LHCN-M2 (cell line): ENCODE data around the gene RAD51B. TPM values are rescaled to one million over a fixed set of nuclear protein-coding genes. Genes with fewer than 3 reads are reported as not detected.

Source experiments
- DNase-seq: peaks from one replicate; pipeline ENCODE4 v3.0.0-alpha.2; 2012; ENCODE audit warnings: low read depth
- total RNA-seq: library from RNA; depleted of rRNA; stranded (reverse); fragments of >200 nt; gene quantifications from 2 replicates; pipeline ENCODE4 v1.2.3, GENCODE V29; 2014

RAD51B gene
- total RNA-seq, 1 experiment from 2014 or later, result 14.5 TPM

DNA sequence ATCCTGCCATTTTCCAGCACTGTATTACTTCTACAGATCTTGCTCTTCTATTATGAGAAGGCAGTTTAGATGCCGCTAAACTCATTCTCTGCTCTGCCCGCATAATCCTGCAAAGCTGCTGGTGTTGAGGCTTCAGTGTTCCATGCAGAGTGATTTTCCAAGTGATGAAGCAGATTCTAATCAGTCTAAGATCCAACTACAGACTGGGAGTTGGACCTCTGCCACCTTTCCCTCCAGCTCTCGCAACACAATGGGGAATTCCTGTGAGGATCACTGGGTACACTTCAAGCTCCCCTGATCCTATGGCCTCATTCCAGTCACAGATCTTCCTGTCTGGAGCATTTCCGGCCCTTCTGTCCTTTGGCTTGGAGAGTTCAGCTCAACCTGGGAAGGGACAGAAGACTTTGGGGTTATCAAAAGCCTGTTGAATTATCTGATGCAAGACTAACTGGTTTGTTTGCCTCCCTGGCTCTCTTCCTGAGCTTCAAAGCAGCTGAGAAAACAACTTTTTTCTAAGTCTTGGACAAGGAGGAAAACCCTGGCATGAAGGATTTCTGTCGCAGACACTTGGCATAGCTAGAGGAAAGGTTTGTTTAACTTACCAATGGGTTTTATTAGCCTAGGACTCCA lies 639.4 kb downstream of the RAD51B start:
- DNase-seq, result peak; percentile 92

DNA sequence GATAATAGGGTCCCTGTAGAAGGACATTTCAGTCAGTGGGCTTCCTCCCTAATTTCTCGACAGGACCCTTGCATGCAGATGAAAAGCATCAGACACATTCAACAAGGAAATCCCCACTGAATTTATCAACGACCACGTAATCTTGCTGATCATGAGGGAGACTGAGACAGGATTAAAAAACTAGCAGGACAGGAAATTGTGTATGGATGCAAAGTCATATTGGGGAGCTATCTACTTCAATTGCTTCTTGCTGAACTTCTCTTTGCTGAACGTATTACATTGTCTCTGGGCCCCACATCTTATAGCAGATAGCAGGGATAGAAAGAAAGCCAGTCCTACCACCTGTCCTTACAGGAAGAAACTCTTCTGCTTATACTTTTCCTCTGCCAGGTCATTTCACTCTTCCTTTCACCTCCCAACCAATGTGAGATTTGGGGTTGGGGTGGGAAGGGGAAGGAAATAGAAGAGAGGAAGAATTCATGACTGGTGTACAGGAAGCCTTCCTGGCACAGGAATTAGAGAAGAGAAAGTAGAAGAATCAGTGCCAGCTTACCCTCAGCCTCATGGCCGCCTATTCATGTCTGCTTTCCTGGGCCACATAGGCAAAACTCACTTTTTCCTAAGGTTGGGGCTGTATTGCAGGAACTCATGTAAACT lies 640.0 kb downstream of the RAD51B start:
- no peak for DNase-seq

DNA sequence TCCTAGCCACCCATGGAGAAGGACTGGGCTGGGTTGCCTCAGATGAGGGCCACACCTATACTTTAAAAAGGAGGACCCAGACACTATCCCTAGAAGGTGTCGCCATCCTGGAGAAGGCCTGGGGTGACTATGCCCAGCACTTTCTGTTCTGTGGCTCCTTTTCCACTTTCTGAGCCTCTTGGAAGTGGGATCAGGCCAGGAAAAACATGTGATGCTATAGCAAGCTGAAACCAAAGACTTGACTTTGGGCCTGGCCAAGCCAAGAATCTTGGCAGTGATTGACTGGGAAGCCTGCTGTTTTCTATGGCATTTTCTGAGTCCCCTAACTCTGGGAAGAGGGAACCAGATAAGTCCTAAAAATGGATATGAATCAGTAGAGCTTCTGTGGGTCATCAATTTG lies 641.0 kb downstream of the RAD51B start:
- DNase-seq, result peak; percentile 52

DNA sequence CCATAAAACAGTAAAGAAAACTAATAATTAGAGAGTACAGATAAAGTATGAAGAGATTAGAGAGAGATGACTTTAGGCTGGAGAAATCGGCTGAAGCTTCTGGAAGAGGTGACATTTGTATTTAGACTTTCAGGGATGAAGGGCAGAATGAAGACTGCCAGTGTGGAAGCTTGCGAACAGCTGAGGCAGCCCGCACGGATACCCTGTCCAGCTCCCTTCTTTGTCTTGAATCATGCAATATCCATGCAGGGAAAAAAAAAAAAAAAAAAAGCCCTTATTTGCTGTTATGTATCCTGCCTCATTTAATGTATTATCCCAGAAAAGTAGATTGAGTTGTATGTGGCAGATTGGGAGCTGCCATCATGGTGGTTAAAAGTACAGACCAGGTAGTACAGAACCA lies 641.5 kb downstream of the RAD51B start:
- peak; percentile 57 for DNase-seq

DNA sequence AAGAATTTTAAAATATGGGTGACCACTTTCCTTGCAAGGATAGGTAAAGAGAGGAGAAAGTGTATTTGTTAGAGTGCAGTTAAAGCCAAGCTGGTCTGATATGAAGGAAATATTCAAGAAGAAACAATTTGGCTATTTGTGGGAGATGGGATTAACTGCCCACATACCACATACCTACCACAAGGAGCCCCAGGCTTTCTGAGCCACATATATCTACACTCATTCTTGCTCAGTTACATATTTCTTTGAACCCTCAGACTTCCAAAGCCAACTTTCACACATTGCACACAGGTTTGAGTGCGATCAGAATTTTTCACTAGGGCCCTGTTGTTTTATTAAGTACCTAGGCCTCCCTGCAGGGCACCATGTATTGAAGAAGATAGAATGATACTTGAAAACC lies 643.1 kb downstream of the RAD51B start:
- DNase-seq, result peak; percentile 74

DNA sequence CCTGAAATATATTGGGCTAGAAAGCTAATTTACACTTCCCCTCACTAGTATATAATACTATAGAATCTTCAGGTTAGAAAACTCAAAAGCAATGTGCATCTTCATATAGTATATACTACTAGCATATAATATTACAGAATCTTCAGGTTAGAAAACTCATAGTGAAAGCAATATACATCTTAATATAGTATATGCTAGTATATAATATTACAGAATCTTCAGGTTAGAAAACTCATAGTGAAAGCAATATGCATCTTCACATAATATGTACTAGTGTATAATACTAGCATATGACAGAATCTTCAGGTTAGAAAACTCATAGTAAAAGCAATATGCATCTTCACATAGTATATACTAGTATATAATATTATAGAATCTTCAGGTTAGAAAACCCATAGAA lies 643.7 kb downstream of the RAD51B start:
- no peak for DNase-seq

DNA sequence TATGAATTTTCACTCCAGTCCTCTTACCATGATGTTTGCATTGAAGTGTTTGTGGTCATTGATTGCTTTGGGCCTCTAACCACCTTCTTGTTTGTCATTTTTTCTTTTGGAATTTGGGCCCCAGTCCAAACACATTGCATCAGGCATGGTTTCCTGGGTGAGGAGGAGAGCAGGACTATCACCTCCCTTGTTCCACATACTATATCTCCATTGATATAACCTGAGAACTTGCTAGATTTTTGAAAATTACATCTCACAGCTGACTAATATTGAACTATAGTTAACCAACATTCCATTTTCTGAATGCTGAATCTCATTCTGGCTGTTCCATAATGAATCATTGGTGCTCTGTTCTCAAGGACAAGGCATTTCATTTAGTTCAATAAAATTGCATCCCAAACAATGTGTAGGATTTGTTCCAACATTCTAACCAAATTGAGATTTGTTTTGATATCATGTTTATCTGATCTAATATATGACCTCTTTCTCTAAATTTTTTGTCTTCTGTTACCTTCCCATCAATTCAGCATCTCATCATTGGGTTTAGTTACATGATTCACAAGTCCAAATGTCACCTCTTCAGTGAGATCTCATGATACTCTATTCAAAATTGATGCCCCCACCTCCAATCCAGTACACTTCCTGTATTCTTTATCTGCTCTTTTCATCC lies 644.3 kb downstream of the RAD51B start:
- DNase-seq, result peak; percentile 37

DNA sequence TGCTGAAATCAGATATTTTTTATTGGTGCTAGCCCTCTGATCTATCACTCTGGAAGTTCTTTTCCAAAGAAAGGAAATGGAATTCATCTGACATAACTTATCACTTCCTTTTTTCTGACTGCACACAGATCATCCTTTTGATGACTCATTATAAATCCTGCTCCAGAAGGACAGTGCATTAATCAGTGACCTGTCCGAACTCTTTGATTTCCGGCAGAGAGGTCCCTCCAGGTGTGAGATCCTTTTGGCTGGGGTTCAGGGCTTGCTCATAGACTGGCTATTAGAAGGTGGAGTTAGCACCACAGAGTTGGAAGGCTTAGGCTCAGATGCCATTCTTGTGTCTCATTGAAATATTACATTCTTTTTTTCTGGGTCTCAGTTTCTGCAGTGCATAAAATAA lies 645.1 kb downstream of the RAD51B start:
- DNase-seq, result peak; percentile 54

DNA sequence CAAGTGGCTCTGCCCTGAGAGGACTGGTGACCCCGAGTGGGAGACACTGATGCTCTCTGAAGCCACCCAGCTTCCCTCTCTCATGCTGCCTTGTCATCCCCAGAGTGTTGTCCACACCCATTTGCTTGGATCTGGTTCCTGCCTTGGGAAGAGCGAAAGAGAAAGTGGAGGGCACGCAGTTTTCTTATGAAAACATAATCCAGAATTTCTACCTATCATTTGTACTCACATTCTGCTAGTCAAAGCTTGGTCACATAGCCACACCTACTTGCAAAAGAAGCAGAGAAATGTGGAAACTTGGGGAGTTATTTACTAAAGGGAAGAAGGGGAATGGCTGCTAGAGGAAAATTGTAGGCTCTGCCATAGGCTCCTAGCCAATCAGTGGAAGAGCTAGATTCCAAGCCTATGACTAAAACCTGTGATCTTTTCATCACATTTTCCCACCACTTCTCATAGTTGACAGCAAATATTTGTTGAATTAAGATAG lies 647.0 kb downstream of the RAD51B start:
- peak; percentile 87 for DNase-seq

DNA sequence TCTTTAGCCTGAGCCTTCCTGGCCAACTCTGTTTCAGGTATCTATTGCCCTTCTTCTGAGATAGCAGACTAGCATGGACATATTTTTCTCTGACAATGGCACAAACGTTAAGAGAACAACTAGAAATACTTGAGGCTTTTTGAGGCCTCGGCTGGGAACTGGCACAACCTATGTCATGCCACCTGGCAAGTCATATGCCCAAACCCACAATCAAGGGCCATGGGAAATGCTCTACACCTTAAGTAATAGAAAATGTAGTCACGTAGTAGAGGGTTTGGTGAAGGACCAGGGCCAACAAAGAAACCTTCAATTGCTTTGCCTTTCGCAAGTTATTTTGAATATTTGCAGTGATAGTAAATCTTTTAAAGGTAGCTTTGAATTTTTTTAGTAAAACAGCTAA lies 647.8 kb downstream of the RAD51B start:
- DNase-seq, result no peak

DNA sequence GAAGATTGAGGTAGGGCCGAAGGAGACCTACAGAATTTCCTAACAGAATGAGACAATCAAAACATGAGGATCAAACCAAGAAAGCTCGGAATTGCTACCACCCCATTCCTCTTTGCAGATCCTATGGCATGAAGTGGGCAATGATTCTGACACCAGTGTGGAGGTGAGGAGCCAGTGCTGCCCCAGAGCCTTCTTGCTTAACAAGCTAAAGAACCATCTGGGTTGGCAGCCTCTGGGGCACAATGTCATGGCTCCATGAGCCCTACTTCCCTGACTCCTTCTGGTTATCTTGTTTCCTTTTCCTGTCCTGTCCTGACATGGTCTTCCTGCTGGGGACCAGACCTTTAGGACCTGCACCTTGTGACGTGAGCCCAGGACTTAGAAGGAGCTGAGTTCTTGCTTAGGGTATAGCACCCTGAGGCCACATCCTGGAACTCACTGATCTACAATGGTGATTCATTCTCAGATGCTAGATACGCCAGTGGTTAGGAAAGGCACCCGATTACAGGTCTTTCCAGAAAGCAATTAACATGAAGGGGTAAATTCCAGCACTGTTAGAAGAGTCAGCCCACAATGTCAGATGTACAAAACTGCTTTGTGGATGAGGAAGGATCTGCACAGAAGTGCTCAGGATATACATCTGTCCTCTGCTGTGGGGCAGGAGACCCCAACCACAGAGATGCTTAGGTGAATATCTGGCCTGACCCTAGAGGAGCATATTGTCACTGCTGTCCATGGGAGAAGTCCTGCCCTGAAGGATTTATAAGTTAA lies 649.0 kb downstream of the RAD51B start:
- DNase-seq, result no peak

DNA sequence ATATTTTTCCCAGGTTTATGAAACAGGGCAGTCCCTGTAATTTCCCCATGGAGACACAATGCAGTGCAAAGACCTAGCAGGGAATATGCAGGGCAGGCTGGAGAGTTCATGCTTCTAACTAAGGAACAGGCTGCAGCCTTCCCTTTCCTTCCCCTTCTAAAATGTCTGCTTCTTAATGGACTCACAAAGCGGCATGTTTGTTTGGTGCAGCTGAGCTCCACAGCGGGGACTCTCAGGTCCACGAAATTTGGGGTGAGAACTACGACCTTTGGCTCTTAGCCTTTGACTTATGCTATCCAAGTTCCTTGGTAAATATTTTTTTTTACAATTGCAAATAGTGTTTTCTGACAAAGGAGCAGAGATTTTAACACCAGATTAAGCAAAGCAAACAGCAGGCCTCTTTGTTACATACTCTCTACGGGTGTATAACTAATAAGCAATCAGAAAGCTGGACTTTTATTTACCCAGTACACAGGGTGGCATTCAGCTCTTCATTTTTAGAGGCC lies 649.7 kb downstream of the RAD51B start:
- no peak for DNase-seq

DNA sequence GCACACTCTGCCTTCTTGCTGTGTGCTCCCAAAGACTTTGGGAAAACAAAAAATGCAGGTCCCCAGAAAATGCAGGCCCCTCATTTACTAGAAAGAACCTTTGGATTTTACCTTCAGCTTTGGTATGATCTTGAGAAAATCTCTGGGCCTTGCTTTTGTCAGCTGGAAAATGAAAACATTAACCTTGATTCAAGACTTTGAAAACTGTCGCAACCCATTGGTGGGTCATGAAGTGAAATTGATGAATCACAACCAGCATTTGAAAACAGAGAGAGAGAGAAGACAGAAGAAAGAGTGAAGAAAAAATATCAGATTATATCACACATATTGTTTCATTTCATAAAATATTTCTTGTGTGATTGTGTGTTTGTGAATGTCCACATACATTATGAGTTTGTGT lies 650.8 kb downstream of the RAD51B start:
- no peak for DNase-seq

DNA sequence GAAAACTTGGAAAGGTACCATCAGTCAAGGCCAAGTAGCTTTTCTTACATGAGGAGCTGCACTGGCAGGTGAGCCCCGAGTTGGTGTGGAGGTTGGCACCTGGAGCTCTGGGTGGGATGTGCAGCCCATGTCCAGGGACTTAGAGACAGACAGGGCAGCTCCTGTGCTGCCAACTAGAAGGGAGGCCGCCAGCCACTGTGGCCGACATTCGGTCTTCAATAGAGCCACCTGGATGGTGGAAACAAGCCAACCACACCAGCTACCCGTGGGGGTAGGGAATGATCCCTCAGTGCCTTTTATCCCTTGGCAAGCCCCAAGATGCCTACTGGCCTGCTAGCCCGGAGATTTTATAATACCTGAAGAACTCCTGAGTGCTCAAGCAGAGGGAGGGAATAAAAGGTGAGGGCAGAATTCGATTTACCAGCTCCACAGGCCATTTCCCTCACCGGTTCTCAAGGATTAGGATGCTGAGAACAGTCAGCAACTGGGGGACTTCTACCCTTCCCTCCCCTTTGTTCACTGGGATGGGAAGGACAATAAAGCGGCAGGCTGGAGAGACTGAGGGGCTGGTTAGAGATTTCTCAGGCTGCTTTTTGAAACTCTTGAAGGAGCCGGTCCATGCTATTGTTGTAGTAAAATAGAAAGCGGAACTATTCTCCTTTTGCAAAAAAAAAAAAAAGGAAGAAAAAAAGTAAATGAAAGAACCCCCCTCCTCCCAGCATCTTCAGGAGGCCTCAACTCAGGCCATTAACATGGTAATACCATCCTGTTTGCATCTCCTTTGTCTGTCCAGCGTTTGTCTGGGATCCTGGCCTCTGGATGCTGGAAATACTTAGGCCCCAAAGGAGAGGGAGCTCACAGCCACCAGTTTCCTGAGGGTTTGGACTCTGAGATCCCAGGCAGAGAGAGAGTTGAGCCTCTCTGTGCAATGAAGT lies 651.7 kb downstream of the RAD51B start:
- no peak for DNase-seq

DNA sequence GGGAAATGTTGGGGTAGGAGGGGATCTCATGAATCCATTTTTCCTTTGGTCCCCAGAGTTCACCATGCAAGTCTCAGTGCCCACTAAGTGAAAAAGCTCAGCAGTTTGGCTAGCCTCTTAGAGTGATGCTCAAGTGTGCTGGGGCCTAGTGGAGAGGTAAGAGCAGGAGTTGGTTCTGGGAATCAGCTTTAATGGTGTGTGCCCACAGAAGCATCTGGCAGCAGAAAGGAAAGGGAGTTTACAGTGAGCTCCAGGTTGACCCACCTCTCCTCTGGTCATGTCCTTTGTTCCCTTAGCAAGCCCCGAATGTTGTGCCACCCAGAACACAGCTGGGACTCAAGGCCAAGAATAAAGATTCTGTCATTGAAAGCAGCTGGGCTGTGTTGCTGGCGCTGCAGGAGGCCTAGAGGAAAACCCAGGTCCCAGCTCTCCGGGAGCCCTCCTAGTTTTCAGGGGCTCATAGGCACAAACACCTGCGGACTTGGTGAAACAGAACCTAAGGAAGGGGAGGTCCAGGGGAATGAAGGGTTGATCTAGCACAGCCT lies 652.5 kb downstream of the RAD51B start:
- DNase-seq, result no peak

DNA sequence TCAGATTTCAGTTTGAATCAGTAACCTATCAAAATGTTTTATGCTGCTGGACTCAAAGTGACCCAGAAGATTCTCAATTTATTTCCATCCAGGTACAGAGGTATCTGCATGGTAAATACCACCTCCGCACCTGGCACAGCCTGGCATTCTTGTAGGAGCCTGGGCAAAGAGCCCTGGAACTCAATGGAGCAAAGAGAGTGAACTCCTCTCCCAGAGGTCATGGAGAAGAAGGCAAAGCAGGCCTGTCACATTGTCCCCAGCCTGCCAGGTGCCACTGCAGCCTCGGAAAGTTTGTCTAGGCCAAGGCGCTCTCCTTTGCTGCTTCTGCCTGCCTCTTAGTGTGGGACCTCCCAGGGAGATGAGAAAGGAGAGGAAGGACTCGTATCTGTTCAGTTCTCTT lies 653.5 kb downstream of the RAD51B start:
- DNase-seq, result no peak

DNA sequence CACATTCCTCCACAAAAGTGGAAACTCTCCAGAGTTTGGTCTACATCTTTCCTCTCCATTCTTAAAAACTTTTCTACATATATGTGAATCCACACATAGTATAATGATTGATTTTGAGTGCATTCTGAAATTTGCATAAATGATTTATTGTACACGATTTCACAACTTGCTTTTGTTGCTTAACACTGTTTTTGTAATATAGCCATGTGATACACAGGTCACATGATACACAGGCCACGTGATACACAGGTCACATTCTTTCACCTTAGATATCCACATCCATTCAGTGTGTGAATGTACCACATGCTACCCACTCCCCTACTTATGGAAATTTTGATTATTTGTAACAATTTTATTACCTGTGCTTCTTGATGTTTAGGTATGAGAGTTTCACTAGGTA lies 654.2 kb downstream of the RAD51B start:
- peak; percentile 46 for DNase-seq

DNA sequence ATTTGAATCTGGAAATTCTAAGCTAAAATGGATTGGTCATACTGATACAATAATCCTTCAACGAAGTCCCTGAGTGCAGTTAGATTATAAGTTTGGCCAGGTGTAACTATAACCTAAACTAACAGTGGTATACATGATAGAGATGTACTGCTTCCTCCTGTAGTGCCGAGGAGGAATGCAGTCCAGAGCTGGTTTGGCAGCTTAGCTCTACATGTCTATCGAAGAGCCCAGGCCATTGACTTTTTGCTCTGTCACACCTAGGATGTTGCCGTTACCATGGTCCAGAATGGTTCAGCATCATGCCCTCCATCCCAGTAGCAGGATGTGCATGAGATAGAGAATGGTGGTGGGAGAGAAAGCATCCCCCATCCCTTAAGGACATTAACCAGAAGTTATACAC lies 655.2 kb downstream of the RAD51B start:
- DNase-seq, result no peak

DNA sequence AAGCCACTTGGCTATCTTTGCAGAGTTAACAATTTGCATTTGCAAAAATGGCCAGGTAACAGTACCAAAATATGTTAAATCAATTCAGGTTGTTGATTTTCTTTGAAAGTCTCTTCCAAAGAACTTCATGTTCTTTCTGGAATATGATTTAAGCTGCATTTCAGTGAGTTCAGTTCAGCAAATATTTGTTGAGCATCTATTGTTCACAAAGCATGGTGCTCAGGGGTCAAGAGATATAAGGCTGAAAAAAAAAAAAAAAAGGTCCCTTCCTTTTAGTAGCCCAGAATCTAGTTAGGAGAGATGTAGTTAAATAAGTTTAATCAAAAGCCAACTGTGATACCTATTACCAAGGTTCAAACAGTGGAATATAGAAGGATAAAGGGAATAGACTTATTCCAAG lies 656.2 kb downstream of the RAD51B start:
- no peak for DNase-seq
